Loucy (cell line): Measurements from ENCODE around the gene CYP4V2.

Experiments used
- CTCF ChIP-seq: fragments of 200-600 bp; sonication (generic); conservative IDR thresholded peaks from 2 replicates; pipeline ENCODE4 v1.5.1; 2014; ENCODE audit warnings: mild to moderate bottlenecking, antibody characterized with exemption, low read length
- EZH2phosphoT487 ChIP-seq: fragments of 200-600 bp; IDR thresholded peaks from 2 replicates; pipeline ENCODE4 v1.6.1; 2018; ENCODE audit warnings: antibody characterized with exemption, mild to moderate bottlenecking, moderate library complexity, borderline replicate concordance

DNA sequence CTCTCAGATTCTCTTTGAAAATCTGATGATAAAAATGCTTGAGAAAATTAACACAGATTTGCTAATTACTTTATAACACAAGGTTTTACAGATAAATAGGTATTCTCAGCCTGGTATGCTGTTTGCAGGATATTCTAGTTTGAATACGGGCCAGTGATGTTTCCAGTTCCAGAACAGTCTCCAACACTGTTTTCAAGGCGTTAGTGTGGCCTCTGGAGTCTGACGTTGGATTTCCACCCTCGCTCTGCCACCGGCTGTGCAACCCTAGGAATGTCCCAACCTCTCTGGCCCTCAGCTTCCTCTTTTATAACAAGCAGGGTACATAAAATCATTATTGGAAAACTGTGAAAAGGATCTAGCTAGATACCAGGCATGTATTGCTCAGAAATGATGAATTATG, 23.8 kb upstream of the CYP4V2 start:
- TF ChIP-seq CTCF (no peak), EZH2phosphoT487 (no peak)
